PFSK-1 (cell line): ENCODE results near the gene DGKH.

Experiments
- POLR2AphosphoS5 ChIP-seq: IDR thresholded peaks from 2 replicates; pipeline ENCODE4 v1.6.1; 2012; ENCODE audit warnings: low read depth, mild to moderate bottlenecking, control low read depth, low read length, moderate library complexity
- REST ChIP-seq, 2 experiments: IDR thresholded peaks; 2 replicates each; pipeline versions ENCODE4 v1.6.1 to v1.8.0; 2011 to 2012; ENCODE audit warnings: low read depth in 2 of 2, low read length in 2 of 2, control low read depth in 1 of 2, inconsistent platforms in 1 of 2, mild to moderate bottlenecking in 1 of 2, moderate library complexity in 1 of 2; ENCODE audit not compliant: insufficient read depth in 1 of 2
- TAF1 ChIP-seq: IDR thresholded peaks from 2 replicates; pipeline ENCODE4 v1.6.1; 2012; ENCODE audit warnings: low read length, control low read depth, borderline replicate concordance; ENCODE audit not compliant: insufficient read depth

GRCh38 chr13:42073683-42074082 lies 25.2 kb downstream of the DGKH start:
- no peak for TF ChIP-seq TAF1
- TF ChIP-seq POLR2AphosphoS5, result no peak
- TF ChIP-seq REST (IDR thresholded peaks at IDR 0.05; ENCODE audit: insufficient read depth in 1 of 2, low read depth in 2 of 2, low read length in 2 of 2), result no peak
